Measurements from ENCODE around the gene PGA3.
"Not testable (repeated sequence)": the region's sequence is repeated elsewhere in the genome, so short reads cannot be mapped to it uniquely, and the experiment has no call there.

Gene PGA3

GRCh38 chr11:61164606-61165424 is 38.5 kb upstream of the PGA3 start:
- peak overlapping the region in 1 of 2 donors; percentile 81 for H3K27ac Mint-ChIP-seq
- peak overlapping the region; percentile 50 to 61 for H3K4me3 Mint-ChIP-seq
- DNase-seq (no peak), ATAC-seq (no peak)
- H3K9me3 Mint-ChIP-seq: no peaks in the 10 kb centered on the region
- H3K27me3 Mint-ChIP-seq: no peaks in the 10 kb centered on the region
- peaks cover 62% of the 10 kb centered on the region for H3K4me1 Mint-ChIP-seq

- H3K27me3 Mint-ChIP-seq: not testable (repeated sequence)
- peak overlapping the region in 1 of 2 donors; percentile 39 for H3K27ac Mint-ChIP-seq
These were observed 37.5 kb upstream of the PGA3 start for GRCh38 chr11:61165785-61166184.

GRCh38 chr11:61166331-61166730 is 37.0 kb upstream of the PGA3 start:
- not testable (repeated sequence) for H3K27ac Mint-ChIP-seq, ATAC-seq, H3K9me3 Mint-ChIP-seq, H3K4me3 Mint-ChIP-seq, DNase-seq, H3K27me3 Mint-ChIP-seq
- H3K4me1 Mint-ChIP-seq: peaks cover 54% of the 10 kb centered on the region

More at GRCh38 chr11:61165785-61166184, 37.5 kb upstream of the PGA3 start:
- peaks cover 52% of the 10 kb centered on the region for H3K4me1 Mint-ChIP-seq
- not testable (repeated sequence) for ATAC-seq, DNase-seq, H3K4me3 Mint-ChIP-seq, H3K9me3 Mint-ChIP-seq

GRCh38 chr11:61168042-61168688 is 35.1 kb upstream of the PGA3 start:
- no peak for ATAC-seq
- Mint-ChIP-seq H3K9me3 (peaks cover 14 to 17% of the 10 kb centered on the region in 2 donors), H3K27me3 (no peaks in the 10 kb centered on the region), H3K4me3 (no peak overlapping the region), H3K27ac (no peak overlapping the region), H3K4me1 (peaks cover 55% of the 10 kb centered on the region)
- no peak for DNase-seq

GRCh38 chr11:61168800-61169199 is 34.5 kb upstream of the PGA3 start:
- H3K27ac Mint-ChIP-seq: no peak overlapping the region
- H3K4me1 Mint-ChIP-seq: peaks cover 51% of the 10 kb centered on the region
- no peak overlapping the region for H3K4me3 Mint-ChIP-seq
- H3K9me3 Mint-ChIP-seq: peaks cover 15 to 21% of the 10 kb centered on the region in 2 donors
- ATAC-seq: no peak
- DNase-seq: no peak
- no peaks in the 10 kb centered on the region for H3K27me3 Mint-ChIP-seq

- Mint-ChIP-seq H3K4me1 (peaks cover 35% of the 10 kb centered on the region), H3K4me3 (no peak overlapping the region), H3K27me3 (no peaks in the 10 kb centered on the region), H3K9me3 (peaks cover 15 to 21% of the 10 kb centered on the region in 2 donors), H3K27ac (no peak overlapping the region)
- DNase-seq (no peak), ATAC-seq (no peak)
These were observed 32.7 kb upstream of the PGA3 start for GRCh38 chr11:61170566-61170965.

GRCh38 chr11:61171907-61172306 is 31.4 kb upstream of the PGA3 start:
- peak overlapping the region; percentile 8 to 26 for H3K27ac Mint-ChIP-seq
- H3K4me1 Mint-ChIP-seq: peaks cover 35% of the 10 kb centered on the region
- H3K9me3 Mint-ChIP-seq: peaks cover 15 to 21% of the 10 kb centered on the region in 2 donors
- ATAC-seq (peak; percentile 42), DNase-seq (no peak)
- no peak overlapping the region for H3K4me3 Mint-ChIP-seq
- no peaks in the 10 kb centered on the region for H3K27me3 Mint-ChIP-seq

- H3K27ac Mint-ChIP-seq: peak overlapping the region; percentile 38 to 83
- peaks cover 33% of the 10 kb centered on the region for H3K4me1 Mint-ChIP-seq
- no peak for DNase-seq
- no peak for ATAC-seq
- no peaks in the 10 kb centered on the region for H3K27me3 Mint-ChIP-seq
- H3K9me3 Mint-ChIP-seq: peaks cover 15 to 21% of the 10 kb centered on the region in 2 donors
- H3K4me3 Mint-ChIP-seq: no peak overlapping the region
These were observed 31.0 kb upstream of the PGA3 start for GRCh38 chr11:61172356-61172755.

- H3K4me1 Mint-ChIP-seq: peaks cover 28% of the 10 kb centered on the region
- ATAC-seq: no peak
- peak overlapping the region in 1 of 2 donors; percentile 73 for H3K27ac Mint-ChIP-seq
- no peak for DNase-seq
- peaks cover 15 to 21% of the 10 kb centered on the region in 2 donors for H3K9me3 Mint-ChIP-seq
- no peaks in the 10 kb centered on the region for H3K27me3 Mint-ChIP-seq
- H3K4me3 Mint-ChIP-seq: no peak overlapping the region
These were observed 30.4 kb upstream of the PGA3 start for GRCh38 chr11:61172888-61173287.

GRCh38 chr11:61173456-61173855 is 29.9 kb upstream of the PGA3 start:
- no peak overlapping the region for H3K27ac Mint-ChIP-seq
- H3K4me1 Mint-ChIP-seq: peaks cover 24% of the 10 kb centered on the region
- no peak overlapping the region for H3K4me3 Mint-ChIP-seq
- no peak for DNase-seq
- no peak for ATAC-seq
- H3K27me3 Mint-ChIP-seq: no peaks in the 10 kb centered on the region
- H3K9me3 Mint-ChIP-seq: peaks cover 15 to 21% of the 10 kb centered on the region in 2 donors

GRCh38 chr11:61174273-61174672 is 29.0 kb upstream of the PGA3 start:
- ATAC-seq (no peak), DNase-seq (no peak)
- Mint-ChIP-seq H3K27ac (no peak overlapping the region), H3K4me1 (peaks cover 24% of the 10 kb centered on the region), H3K27me3 (no peaks in the 10 kb centered on the region), H3K4me3 (no peak overlapping the region), H3K9me3 (peaks cover 15 to 21% of the 10 kb centered on the region in 2 donors)

- H3K27ac Mint-ChIP-seq: no peak overlapping the region
- no peak for DNase-seq
- H3K4me1 Mint-ChIP-seq: peaks cover 24% of the 10 kb centered on the region
- H3K9me3 Mint-ChIP-seq: peaks cover 15 to 21% of the 10 kb centered on the region in 2 donors
- H3K4me3 Mint-ChIP-seq: no peak overlapping the region
- no peaks in the 10 kb centered on the region for H3K27me3 Mint-ChIP-seq
- no peak for ATAC-seq
These were observed 28.4 kb upstream of the PGA3 start for GRCh38 chr11:61174949-61175348.

- Mint-ChIP-seq H3K4me3 (no peak overlapping the region), H3K4me1 (peaks cover 20% of the 10 kb centered on the region), H3K9me3 (peaks cover 15 to 21% of the 10 kb centered on the region in 2 donors), H3K27me3 (no peaks in the 10 kb centered on the region), H3K27ac (no peak overlapping the region)
- ATAC-seq (no peak), DNase-seq (no peak)
These were observed 26.9 kb upstream of the PGA3 start for GRCh38 chr11:61176446-61176845.

- not testable (repeated sequence) for H3K4me3 Mint-ChIP-seq, H3K9me3 Mint-ChIP-seq, H3K27ac Mint-ChIP-seq, H3K27me3 Mint-ChIP-seq, H3K4me1 Mint-ChIP-seq, DNase-seq, ATAC-seq
These were observed 23.1 kb upstream of the PGA3 start for GRCh38 chr11:61180205-61180604.

- Mint-ChIP-seq H3K9me3 (no peaks in the 10 kb centered on the region), H3K27ac (no peak overlapping the region), H3K27me3 (no peaks in the 10 kb centered on the region), H3K4me1 (no peaks in the 10 kb centered on the region), H3K4me3 (no peak overlapping the region)
- no peak for DNase-seq
- ATAC-seq: no peak
These were observed 21.8 kb upstream of the PGA3 start for GRCh38 chr11:61181489-61181888.

GRCh38 chr11:61183645-61184044 is 19.7 kb upstream of the PGA3 start:
- H3K4me3 Mint-ChIP-seq: no peak overlapping the region
- H3K27me3 Mint-ChIP-seq: no peaks in the 10 kb centered on the region
- H3K27ac Mint-ChIP-seq: no peak overlapping the region
- ATAC-seq (no peak), DNase-seq (no peak)
- H3K9me3 Mint-ChIP-seq: no peaks in the 10 kb centered on the region
- H3K4me1 Mint-ChIP-seq: peaks cover 6% of the 10 kb centered on the region

All from stimulated activated naive CD8-positive, alpha-beta T cell treated with anti-CD3 and anti-CD28 coated beads, Interleukin-15, amount 100 ng/mL, for 72 hours (primary cell).